GM21786 (cell line): Measurements from ENCODE around the gene LAMA1.

ENCODE experiments used
- ATAC-seq: cut with Tn5 transposase; IDR thresholded peaks from one replicate; pipeline ENCODE4 v1.9.1; 2021; ENCODE audit not compliant: unreplicated experiment

LAMA1 gene

DNA sequence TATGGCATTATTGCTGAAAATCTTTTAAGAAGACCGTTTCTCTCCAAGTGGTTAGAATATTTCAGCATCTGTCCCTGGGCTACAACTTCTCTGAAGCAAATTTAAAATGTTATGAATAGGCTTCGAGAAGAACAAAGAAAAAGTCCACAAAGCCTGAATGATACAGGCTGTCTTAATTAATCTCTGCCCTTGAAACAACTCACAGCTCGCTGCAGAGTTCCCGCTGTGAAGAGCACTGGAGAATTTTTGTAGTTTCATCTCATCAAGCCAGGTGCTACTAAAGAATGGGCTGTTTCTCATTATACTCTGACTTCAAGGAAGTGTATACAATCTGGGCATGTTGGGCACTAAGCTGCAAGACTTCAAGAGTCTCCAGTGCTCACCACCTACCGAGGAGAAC lies 67.6 kb downstream of the LAMA1 start:
- no peak for ATAC-seq

DNA sequence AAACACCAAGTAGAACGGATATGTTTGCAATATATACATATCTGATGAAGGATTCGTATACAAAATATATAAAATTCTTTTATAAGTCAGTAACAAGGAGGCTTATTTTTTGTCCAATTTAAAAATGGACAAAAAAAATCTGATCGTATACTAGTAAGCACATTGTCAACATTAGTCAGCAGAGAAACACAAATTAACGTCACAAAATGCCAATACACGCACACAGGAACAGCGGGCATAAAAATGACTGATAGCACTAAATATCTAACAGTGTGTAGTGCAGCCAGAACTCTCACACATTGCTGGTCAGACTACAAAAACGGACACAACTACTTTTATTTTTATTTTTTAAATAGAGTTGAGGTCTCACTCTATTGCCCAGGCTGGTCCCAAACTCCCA lies 69.5 kb downstream of the LAMA1 start:
- ATAC-seq = no peak

DNA sequence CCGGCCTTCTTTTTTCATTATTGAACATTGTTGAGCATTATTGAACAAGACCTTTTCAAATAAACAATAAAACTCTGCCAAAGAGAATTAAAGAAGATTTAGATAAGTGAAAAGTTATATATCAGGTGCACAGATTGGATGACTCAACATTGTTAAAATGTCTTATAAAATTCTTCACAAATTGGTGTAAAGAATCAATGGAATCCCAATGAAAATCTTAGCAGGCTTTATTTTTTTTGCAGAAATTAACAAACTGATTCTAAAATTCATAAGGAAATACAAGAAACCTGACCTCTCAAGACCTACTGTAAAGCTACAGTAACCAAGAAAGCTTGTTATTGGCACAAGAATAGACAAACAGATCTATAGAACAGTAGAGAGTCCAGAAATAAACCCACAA lies 70.3 kb downstream of the LAMA1 start:
- no peak for ATAC-seq

DNA sequence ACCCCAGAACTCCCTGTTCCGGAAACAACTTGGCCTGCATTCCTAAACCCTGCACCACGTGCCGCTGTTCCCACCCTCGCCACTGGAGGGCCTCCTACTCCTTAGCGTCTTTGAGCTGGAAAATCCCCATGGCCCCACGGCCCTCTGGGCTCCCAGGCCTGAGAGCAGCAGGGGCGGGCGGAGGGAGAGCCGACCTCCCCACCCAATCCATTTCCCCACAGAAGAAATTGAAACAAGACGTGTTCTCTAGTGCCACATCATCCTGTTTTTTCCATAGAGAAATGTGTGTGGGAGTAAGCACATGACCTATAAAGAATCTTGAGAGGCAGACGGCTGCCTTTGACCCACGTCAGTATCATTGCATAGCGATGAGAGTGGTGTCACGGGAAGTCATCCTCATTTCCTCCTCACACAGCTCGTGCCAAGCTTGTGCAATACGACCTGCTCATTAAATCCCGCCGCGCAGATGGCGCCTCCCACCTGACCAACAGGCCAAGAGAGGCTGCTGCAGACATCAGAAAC lies 79.2 kb downstream of the LAMA1 start:
- no peak for ATAC-seq

DNA sequence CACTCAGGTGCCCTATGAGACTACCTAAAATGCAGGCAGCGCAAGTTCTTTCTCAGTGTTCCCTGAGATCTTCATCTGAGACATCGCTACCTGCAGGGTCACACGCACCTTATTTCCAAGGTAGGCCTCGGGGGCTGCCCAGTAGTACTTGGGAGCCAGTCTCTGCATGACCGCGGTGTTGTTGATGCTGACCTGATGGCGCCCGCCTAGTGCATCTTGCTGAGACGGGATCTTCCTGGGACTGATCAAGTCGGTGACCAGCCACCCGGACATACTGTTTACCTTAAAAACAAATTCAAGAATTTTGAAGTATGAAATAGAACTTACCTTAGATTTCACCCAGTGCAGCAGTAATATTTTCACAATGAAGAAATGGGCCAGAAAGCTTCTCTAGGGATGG lies 80.1 kb downstream of the LAMA1 start:
- no peak for ATAC-seq

DNA sequence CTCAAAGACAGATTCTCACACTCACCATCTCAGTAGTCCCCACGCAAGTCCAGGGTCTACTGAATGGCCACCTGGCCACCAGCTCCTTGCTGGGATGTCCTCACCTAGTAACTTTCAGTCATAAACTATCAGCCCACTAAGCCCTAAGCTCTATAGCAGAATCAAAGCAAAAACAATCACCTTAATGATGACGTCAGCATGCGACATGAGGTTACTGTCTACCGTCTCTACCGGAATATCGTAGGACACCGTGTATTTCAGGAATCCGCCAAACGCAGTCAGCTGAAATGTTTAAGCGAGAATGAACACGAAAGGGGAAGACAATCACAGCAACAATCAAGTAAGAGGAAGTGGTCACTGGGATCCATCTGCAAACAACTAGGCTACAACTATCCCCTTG lies 81.8 kb downstream of the LAMA1 start:
- ATAC-seq = no peak

DNA sequence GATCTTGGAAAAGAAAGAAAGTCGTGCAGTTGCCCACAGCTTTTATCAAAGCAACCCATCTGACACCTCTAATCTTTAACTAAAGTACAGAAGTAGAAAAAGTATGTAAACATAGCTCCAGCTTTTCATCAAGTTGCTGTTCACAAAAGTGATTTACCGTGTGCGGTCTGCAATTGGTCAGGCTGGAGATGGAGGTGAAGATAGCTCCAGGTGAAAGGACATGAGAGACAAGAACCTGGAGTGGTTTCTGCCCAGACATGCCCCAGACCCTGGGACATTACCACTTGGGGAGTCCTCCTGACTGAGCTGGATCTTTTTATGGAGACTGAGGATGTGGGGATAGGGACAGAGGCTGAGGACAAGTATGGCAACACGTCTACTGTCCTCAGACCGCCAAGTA lies 82.7 kb downstream of the LAMA1 start:
- no peak for ATAC-seq

DNA sequence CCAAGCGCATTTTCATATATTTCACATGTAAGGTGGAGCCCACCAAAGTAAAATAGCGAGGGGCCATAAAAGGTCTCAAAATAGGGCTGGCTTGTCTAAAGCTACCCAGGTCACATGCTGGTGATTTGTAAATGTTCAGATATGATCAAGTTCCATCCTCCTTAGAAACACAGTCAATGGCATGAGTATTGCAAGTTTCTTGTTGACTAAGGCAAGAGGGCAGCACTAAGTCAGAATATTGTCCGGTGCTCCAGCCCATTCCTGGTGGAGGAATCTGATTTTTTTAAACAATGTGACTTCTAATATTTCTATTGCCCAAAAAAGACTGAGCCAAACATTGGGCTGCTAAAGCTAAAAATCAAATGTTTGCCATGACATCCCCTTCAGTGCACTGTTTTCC lies 85.1 kb downstream of the LAMA1 start:
- no peak for ATAC-seq

DNA sequence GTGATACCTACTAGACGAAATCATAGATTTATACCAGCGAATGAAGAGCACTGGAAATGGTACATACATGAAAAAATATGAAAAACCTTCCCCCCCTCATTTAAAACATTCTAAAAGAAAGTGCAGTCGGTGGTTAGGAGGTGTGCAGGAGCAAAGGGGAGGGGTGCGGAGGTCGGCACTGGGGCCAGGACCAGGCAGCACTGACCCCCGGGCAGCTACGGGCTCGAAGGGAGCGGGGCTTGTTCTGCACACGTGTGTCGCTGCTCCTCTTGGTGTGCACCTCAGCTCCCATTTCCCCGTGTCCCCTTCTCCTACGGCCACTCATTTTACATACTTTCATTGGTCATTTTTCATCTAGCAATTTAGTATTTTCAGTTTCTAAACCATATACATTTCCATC lies 89.0 kb downstream of the LAMA1 start:
- ATAC-seq = no peak

DNA sequence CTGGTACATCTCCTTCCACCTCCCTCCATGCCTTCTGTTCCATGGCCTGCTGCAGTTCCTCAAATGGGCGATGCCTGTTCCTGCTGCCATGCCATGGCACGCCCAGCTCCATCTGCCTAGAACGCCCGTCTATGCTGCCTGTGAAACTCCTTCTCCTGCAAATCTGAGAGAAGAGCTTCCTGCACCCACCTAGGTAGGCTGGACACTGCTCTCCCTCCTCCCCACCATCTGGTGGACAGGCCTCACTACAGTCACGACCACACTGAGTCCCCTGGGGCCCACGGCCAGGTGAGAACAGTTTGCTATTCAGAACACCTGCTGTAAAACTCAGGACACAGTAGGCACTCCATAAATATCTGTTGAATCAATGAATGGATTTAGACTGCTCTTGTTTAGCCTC lies 92.4 kb downstream of the LAMA1 start:
- ATAC-seq = no peak

DNA sequence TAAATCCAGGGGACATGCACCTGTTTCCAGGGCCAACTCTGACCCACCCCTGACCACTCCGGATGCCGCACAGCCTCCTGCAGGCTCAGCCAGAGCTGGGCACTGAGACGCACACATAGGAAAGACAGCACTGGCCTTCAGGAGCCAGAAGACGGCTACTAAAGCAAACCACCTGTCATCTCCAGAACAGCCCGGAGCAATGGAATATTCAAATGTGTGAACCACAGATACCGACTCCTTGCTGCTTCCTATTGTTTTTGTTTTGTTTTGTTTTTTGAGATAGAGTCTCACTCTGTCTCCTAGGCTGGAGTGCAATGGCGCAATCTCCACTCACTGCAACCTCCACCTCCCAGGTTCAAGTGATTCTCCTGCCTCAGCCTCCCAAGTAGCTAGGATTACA lies 94.0 kb downstream of the LAMA1 start:
- ATAC-seq = no peak

DNA sequence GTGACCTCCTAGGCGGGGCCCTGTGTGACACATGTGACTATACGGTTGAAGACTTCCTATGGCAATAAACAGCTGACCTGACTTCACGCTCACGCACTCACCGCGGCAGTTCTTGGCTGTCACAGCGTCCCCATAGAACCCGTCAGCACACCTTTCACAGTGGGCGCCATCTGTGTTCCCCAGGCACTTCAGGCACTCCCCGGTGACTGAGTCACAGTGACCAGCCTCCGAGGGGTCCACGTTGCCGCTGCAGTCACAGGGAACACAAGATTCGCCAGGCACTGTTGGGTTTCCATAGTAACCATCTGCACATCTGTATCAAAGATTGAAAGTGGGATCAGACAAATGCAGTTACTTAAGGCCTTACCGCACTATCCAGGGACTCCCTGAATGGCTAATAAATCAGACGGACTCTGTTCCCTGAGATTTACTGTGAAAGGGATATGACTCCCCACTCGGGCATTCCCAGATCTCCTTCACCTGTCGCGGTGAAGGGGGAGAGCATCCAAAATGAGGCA lies 94.5 kb downstream of the LAMA1 start:
- ATAC-seq = no peak

DNA sequence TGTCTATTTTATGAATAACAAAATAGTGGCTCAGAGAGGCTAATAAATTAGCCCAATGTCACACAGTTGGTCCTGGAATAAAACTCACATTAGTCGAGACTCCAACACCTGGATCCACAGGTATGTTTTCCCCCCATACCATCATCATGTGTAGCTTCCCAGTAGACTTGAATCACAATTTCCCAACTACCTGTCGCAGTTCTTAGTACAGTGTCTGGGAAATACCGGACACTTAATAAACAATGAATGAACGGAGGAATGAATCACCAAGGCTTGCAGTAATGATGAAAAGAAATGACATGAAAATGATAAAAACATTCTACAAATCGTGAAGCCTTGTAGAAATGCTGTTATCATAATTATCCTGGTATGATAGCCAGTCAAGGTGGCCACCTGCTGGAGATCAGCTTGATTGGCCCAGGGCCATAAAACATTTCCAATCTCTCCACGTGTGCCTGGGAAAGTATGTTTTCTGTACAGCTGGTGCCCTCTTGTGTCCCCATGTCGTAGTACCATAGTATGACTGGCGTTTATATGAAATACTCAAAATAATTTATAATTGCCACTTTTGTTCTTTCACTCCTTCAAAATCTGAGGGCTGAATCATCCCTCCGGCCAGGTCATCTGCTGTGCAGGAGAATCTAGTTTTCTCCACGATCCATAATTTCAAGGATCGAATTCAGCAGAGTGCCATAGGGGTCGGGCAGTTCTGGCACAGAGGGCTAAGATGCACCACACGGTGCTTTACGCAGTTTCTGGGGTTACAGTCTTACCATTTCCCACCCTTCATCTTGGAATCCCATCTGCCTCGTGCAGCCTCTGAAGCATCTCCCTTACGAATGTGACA lies 95.4 kb downstream of the LAMA1 start:
- no peak for ATAC-seq

DNA sequence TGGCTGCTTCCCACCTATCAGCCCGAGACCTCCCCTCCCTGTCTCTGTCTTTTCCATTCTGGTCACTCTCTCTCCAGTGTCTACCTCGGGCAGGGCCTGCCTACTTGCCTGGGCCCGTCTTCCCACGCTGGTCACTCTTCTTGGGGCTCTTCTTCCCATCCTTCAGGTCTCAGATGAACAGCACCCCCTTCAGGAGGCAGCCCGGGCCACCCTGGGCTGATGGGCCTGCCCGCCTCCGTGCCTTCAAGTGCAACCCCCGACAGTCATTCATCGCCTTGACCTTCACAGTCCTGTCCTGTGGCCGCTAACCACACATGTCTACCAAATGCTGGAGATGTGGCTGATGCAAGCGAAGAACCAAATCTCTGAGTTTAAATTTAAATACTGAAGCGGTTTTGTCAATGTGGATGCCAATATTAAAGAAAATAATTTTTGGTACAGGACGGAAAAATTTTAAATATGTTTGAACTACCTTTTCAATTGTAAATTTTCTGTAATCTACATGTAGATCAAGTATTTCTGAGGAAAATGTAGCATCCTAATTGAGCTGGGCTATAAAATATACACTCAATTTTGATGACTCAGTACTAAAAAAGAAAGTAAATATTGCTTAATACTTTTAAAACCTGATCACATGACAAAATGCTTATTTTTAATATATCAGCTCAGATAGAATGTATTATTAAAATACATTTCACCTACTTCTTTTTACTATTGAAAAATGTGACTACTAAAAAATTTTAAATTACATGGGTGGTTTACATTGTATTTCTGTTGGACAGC lies 96.4 kb downstream of the LAMA1 start:
- no peak for ATAC-seq

DNA sequence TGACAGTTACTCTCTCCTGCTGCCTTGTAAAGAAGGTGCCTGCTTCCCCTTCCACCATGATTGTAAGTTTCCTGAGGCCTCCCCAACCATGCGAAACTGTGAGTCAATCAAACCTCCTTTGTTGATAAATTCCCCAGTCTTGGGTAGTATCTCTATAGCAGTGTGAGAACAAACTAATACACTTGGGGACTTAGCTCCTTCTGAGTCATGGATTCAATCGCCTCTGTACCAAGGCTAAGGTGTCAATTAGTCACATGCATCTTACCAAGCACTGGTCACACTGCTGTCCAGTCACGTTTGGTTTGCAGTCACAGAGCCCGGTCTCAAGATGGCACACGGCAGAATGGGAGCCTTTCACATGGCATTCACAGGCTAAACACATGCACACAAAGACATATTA lies 100.6 kb downstream of the LAMA1 start:
- ATAC-seq = no peak

DNA sequence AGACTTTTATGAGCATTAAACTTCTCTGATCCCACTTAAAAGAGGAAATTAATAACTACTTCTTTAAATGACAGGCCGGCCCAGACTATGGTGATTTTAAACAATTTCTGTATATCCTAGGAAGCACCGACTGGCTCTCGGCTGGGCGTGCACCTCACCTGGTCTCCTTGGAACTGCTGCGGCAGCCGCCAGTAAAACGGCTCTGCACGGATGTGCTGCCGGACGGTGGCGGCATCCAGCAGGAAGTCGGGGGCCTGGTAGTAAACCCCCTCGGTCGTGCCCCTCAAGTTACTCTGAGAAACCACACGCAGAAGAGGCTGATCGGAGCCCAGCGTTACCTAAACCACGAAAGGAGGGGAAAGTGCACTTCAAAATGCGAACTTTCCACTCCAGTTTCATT lies 106.5 kb downstream of the LAMA1 start:
- ATAC-seq = no peak

DNA sequence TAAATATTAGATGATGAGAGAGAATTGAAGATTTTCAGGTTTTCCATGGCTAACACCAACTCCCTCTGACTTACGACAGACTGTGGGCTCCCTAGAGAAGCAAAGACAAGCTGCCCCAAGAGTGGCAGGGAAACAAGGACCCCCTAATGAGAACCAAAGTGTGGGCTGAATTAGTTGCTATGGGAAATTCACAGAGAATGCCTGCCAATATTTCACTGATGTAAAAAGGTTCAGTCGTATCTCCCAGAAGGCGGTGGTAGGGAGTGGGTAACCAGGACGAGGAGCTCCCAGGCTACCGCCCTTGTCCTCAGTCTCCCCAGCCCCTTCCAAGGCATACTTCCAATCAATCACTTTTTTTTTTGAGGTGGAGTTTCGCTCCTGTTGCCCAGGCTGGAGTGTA lies 113.6 kb downstream of the LAMA1 start:
- ATAC-seq = no peak

DNA sequence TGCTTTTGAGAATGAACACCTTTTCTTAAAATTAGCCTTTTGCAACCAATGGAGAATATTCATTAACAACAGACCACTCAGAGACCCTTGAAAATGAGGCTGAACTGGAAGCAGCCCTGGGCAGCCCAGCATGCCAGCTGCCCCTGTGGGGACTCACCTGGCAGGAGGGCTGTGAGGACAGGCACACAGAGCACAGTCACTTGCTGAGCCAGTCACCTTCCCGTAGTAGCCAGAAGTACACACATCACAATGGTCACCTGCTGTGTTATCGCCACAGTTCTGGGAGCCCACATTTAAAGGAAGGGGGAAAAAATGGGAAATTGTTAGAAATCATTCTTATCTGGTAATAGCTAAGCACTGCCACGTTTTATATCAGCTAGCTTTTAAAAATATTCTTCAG lies 115.5 kb downstream of the LAMA1 start:
- no peak for ATAC-seq

DNA sequence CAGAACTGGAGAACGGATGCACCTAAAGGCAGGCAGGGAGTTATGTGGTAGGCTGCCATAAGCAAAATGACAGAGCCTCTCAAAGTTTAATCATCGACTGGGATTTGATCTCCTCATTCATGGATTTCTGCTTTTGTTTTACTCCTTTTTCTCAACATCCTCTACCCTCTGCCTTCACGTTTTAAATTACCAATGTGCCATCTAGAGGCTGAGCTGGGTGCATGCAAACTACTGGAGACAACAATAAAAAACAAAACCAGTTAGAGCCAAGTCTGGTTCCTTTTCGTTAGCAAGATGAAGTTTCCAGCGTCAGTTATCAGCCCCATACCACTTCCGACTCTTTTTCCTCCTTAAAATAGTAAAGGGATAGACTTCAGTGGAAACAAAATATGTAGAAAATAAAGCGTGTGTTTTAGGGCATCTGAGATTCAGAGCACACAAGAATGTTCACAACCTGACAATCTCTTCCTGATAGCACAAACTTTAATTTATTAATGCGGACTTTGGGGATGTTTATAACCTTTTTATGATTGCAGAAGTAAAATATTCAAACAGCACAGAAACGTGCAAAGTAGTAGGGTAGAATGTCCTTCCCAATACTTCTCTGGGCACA lies 117.0 kb downstream of the LAMA1 start:
- ATAC-seq = no peak

DNA sequence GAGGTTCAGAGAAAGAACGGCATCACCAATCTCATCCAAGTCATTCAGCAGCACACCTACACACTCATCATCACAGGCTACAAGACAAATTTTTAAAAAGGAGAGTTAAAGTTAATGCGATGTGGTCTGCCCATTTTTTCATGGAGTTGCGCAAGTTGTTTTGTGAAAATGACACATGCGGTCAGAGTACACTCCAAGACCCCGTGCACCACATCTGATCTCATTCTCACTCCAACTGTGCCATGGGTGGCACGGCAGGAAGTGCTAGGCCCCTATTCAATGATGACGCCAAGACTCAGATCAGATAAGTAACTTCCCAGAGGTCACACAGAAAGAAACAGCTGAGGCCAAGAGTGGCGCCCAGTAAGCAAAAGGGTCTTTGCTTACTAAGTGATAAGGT lies 119.8 kb downstream of the LAMA1 start:
- no peak for ATAC-seq

DNA sequence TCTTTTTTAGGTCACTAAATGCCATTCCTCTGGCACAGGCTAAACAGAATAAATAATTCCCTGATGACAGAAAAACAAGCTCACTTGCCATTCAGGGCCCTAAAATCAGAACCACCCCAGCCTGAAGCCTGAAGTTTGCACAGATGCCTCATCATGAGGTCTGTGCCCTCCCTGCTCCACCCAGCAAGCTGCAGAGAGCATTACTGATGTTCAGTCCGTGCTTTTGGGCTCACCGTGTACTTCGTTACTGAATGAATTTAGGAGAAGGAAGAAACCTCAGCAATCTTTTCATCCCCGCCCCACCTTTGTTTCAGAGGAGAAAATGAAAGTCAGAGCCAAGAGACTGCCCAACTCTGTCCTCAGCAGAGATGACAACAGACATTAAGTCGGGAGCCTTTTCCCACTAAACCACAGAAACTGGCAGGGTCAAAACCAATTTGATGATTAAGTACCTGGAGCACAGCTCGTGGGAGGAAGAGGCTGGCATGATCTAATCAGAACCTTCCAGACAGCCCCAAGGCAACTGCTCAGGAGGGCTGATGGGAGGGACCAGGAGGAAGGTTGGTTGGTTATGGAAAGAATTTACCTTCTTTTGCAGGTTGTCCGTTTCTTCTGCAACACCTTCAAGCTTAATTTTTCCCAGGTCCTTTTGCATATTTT lies 122.7 kb downstream of the LAMA1 start:
- ATAC-seq = no peak
